PC-9 (cell line): Measurements from ENCODE around the gene B3GLCT. TPM values are rescaled to one million over a fixed set of nuclear protein-coding genes. Genes with fewer than 3 reads are reported as not detected.

Experiments
- BruUV-seq: library from RNA; stranded (reverse); fragments of 400-500 nt; replicated peaks from 2 replicates; lab custom pipeline; 2021; lab: Mats Ljungman, UMichigan
- CTCF ChIA-PET: fragments of 300-600 bp; sonication (Branson Sonifier 250); formaldehyde crosslinking; loops from one replicate; lab custom pipeline; 2022; ENCODE audit warnings: antibody characterized with exemption; lab: Charles Lee
- POLR2A ChIA-PET: fragments of 300-600 bp; sonication (Branson Sonifier 250); formaldehyde crosslinking; loops from one replicate; lab custom pipeline; 2022; ENCODE audit warnings: antibody characterized with exemption; ENCODE audit not compliant: unreplicated experiment; lab: Charles Lee
- DNase-seq, 2 experiments: peaks; one replicate each; pipeline versions ENCODE4 v3.0.0 to v3.0.0-alpha.2; 2015 to 2022; ENCODE audit warnings: mixed read lengths in 1 of 2
- H2AFZ ChIP-seq: fragments of 200-600 bp; sonication (generic); 2 replicates; pipeline ENCODE4 v1.8.1; 2017; ENCODE audit warnings: antibody characterized with exemption
- H3F3A ChIP-seq: fragments of 200-600 bp; sonication (generic); 2 replicates; pipeline ENCODE4 v1.8.1; 2017; ENCODE audit warnings: antibody characterized with exemption, mild to moderate bottlenecking, low read depth; ENCODE audit not compliant: insufficient read depth
- H3K27ac ChIP-seq: fragments of 200-600 bp; sonication (generic); 2 replicates; pipeline ENCODE4 v1.6.1; 2016; ENCODE audit warnings: mixed run types
- H3K27me3 ChIP-seq: fragments of 200-600 bp; sonication (generic); 2 replicates; pipeline ENCODE4 v1.6.1; 2016; ENCODE audit warnings: low read depth, mixed run types; ENCODE audit not compliant: insufficient read depth
- H3K36me3 ChIP-seq: fragments of 200-600 bp; sonication (generic); 2 replicates; pipeline ENCODE4 v1.6.1; 2016; ENCODE audit warnings: low read depth, mixed run types
- H3K4me1 ChIP-seq: fragments of 200-600 bp; sonication (generic); replicated peaks from 2 replicates; pipeline ENCODE4 v1.6.1; 2016; ENCODE audit warnings: mixed run types; ENCODE audit not compliant: insufficient read depth
- H3K4me2 ChIP-seq: fragments of 200-600 bp; sonication (generic); 2 replicates; pipeline ENCODE4 v1.6.1; 2017; ENCODE audit warnings: mixed run types
- H3K4me3 ChIP-seq: fragments of 200-600 bp; sonication (generic); 2 replicates; pipeline ENCODE4 v1.6.1; 2016; ENCODE audit warnings: mixed run types
- H3K79me2 ChIP-seq: fragments of 200-600 bp; sonication (generic); 2 replicates; pipeline ENCODE4 v1.6.1; 2017; ENCODE audit warnings: low read depth, mixed run types
- H3K9me2 ChIP-seq: fragments of 200-600 bp; sonication (generic); 2 replicates; pipeline ENCODE4 v1.8.1; 2017; ENCODE audit warnings: mild to moderate bottlenecking; ENCODE audit not compliant: insufficient read depth
- H3K9me3 ChIP-seq: fragments of 200-600 bp; sonication (generic); 2 replicates; pipeline ENCODE4 v1.8.1; 2016; ENCODE audit warnings: low read depth; ENCODE audit not compliant: insufficient read depth
- H4K20me1 ChIP-seq: fragments of 200-600 bp; sonication (generic); 2 replicates; pipeline ENCODE4 v1.8.1; 2017; ENCODE audit not compliant: insufficient read depth
- CTCF ChIP-seq: fragments of 200-600 bp; sonication (generic); conservative IDR thresholded peaks from 2 replicates; pipeline ENCODE4 v1.6.1; 2017; ENCODE audit warnings: mixed run types, antibody characterized with exemption, mild to moderate bottlenecking, moderate library complexity
- EZH2 ChIP-seq: fragments of 200-600 bp; sonication (generic); IDR thresholded peaks from 2 replicates; pipeline ENCODE4 v1.8.0; 2017; ENCODE audit warnings: antibody characterized with exemption, low read depth
- intact Hi-C: fragments of 100-400 bp; cut with micrococcal nuclease; formaldehyde crosslinking; loops from one replicate; pipeline ENCODE4 v1.10.0; 2022; ENCODE audit not compliant: unreplicated experiment
- total RNA-seq: library from RNA; stranded (reverse); gene quantifications from 2 replicates; pipeline ENCODE4 v1.2.3, GENCODE V29; 2021

The B3GLCT gene
- total RNA-seq, 1 experiment from 2014 or later = 5.4 TPM

- Histone ChIP-seq H3K4me2 (no peak overlapping the region), H3K36me3 (no peaks in the 10 kb centered on the region), H3F3A (no peaks in the 10 kb centered on the region), H4K20me1 (no peaks in the 10 kb centered on the region), H3K27ac (no peak overlapping the region), H3K4me1 (no peaks in the 10 kb centered on the region), H3K9me3 (no peaks in the 10 kb centered on the region), H3K9me2 (no peaks in the 10 kb centered on the region), H3K27me3 (no peaks in the 10 kb centered on the region), H2AFZ (no peak overlapping the region), H3K79me2 (no peaks in the 10 kb centered on the region), H3K4me3 (no peak overlapping the region)
- DNase-seq = no peak
- CTCF ChIA-PET = no interaction called here
- TF ChIP-seq CTCF = no peak
- no peak for TF ChIP-seq EZH2
- POLR2A ChIA-PET = no interaction called here
- no TSS peak for BruUV-seq
- intact Hi-C loops = no loop called here
Observed at GRCh38 chr13:31240921-31241320, 41.1 kb downstream of the B3GLCT start.

GRCh38 chr13:31242367-31242766 lies 42.6 kb downstream of the B3GLCT start:
- H4K20me1 ChIP-seq = no peaks in the 10 kb centered on the region
- H3K4me1 ChIP-seq = no peaks in the 10 kb centered on the region
- no peaks in the 10 kb centered on the region; the same call in 1 of the 2 replicates for H3K9me2 ChIP-seq
- H3K27me3 ChIP-seq = no peaks in the 10 kb centered on the region
- BruUV-seq = no TSS peak
- H3K9me3 ChIP-seq = no peaks in the 10 kb centered on the region
- H3K79me2 ChIP-seq = no peaks in the 10 kb centered on the region
- no peaks in the 10 kb centered on the region for H3K36me3 ChIP-seq
- ChIA-PET CTCF (no interaction called here), POLR2A (no interaction called here)
- H3F3A ChIP-seq = no peaks in the 10 kb centered on the region
- H3K27ac ChIP-seq = no peak overlapping the region
- H3K4me2 ChIP-seq = no peak overlapping the region
- H3K4me3 ChIP-seq = no peak overlapping the region
- intact Hi-C loops = no loop called here
- DNase-seq = no peak
- no peak for TF ChIP-seq EZH2
- no peak for TF ChIP-seq CTCF
- no peak overlapping the region for H2AFZ ChIP-seq

- no peak overlapping the region for H3K27ac ChIP-seq
- no peak overlapping the region for H3K4me3 ChIP-seq
- H3K9me2 ChIP-seq = no peaks in the 10 kb centered on the region; the same call in 1 of the 2 replicates
- H3K4me2 ChIP-seq = no peak overlapping the region
- POLR2A ChIA-PET = no interaction called here
- intact Hi-C loops = no loop called here
- no peak overlapping the region for H2AFZ ChIP-seq
- CTCF ChIA-PET = no interaction called here
- H3K4me1 ChIP-seq = no peaks in the 10 kb centered on the region
- no TSS peak for BruUV-seq
- DNase-seq = no peak
- no peaks in the 10 kb centered on the region for H3K9me3 ChIP-seq
- H3K36me3 ChIP-seq = no peaks in the 10 kb centered on the region
- no peaks in the 10 kb centered on the region for H3K79me2 ChIP-seq
- TF ChIP-seq EZH2 (no peak), CTCF (no peak)
- H3K27me3 ChIP-seq = no peaks in the 10 kb centered on the region
- H3F3A ChIP-seq = no peaks in the 10 kb centered on the region
- H4K20me1 ChIP-seq = no peaks in the 10 kb centered on the region
Observed at GRCh38 chr13:31242916-31243315, 43.1 kb downstream of the B3GLCT start.
